Caco-2 (cell line): ENCODE results near the gene ARHGAP5. TPM values are rescaled to one million over a fixed set of nuclear protein-coding genes. Genes with fewer than 3 reads are reported as not detected.
A peak's percentile ranks its signal among the peaks of the same experiment; 100 is the strongest.

Experiments
- BruUV-seq: library from RNA; stranded (reverse); fragments of 400-500 nt; replicated peaks from 2 replicates; lab custom pipeline; 2021; lab: Mats Ljungman, UMichigan
- CTCF ChIA-PET: fragments of 300-600 bp; sonication (Branson Sonifier 250); formaldehyde crosslinking; loops from one replicate; lab custom pipeline; 2022; ENCODE audit warnings: antibody characterized with exemption; lab: Charles Lee
- POLR2A ChIA-PET: fragments of 300-600 bp; sonication (Branson Sonifier 250); formaldehyde crosslinking; loops from one replicate; lab custom pipeline; 2022; ENCODE audit warnings: antibody characterized with exemption; lab: Charles Lee
- DNase-seq, 2 experiments: peaks; one replicate each; pipeline versions ENCODE4 v3.0.0 to v3.0.0-alpha.2; 2020 to 2022
- H3K27me3 ChIP-seq: replicated peaks from 2 replicates; pipeline ENCODE4 v1.6.0; 2011; ENCODE audit warnings: low read length; ENCODE audit not compliant: control insufficient read depth, insufficient read depth
- H3K36me3 ChIP-seq: 2 replicates; pipeline ENCODE4 v1.5.1; 2011; ENCODE audit warnings: low read length; ENCODE audit not compliant: control insufficient read depth, insufficient read depth
- H3K4me1 ChIP-seq: fragments of 250-450 bp; sonication (Bioruptor Pico); 2 replicates; pipeline ENCODE4 v1.5.1; 2020; ENCODE audit warnings: mild to moderate bottlenecking
- H3K4me3 ChIP-seq: 2 replicates; pipeline ENCODE4 v1.5.1; 2011; ENCODE audit warnings: low read depth, mild to moderate bottlenecking, control low read depth, low read length
- H3K9me3 ChIP-seq: fragments of 250-450 bp; sonication (Bioruptor Pico); 2 replicates; pipeline ENCODE4 v1.5.1; 2020; ENCODE audit warnings: mild to moderate bottlenecking, moderate library complexity
- H3K27ac Mint-ChIP-seq: one replicate; pipeline ENCODE4 v1.8.0; 2022; ENCODE audit warnings: mixed read lengths; ENCODE audit not compliant: unreplicated experiment
- H3K27me3 Mint-ChIP-seq: one replicate; pipeline ENCODE4 v1.8.0; 2022; ENCODE audit warnings: mixed read lengths; ENCODE audit not compliant: insufficient read depth, unreplicated experiment
- H3K36me3 Mint-ChIP-seq: one replicate; pipeline ENCODE4 v1.8.0; 2022; ENCODE audit warnings: mild to moderate bottlenecking, mixed read lengths; ENCODE audit not compliant: insufficient read depth, unreplicated experiment
- H3K4me1 Mint-ChIP-seq: one replicate; pipeline ENCODE4 v1.8.0; 2022; ENCODE audit warnings: low read depth, mixed read lengths; ENCODE audit not compliant: unreplicated experiment
- H3K4me3 Mint-ChIP-seq: one replicate; pipeline ENCODE4 v1.8.0; 2022; ENCODE audit warnings: mild to moderate bottlenecking, moderate library complexity, mixed read lengths; ENCODE audit not compliant: unreplicated experiment
- H3K9me3 Mint-ChIP-seq: one replicate; pipeline ENCODE4 v1.8.0; 2022; ENCODE audit warnings: mixed read lengths; ENCODE audit not compliant: unreplicated experiment
- intact Hi-C: fragments of 100-400 bp; cut with micrococcal nuclease; formaldehyde crosslinking; loops from one replicate; pipeline ENCODE4 v1.10.0; 2022; ENCODE audit not compliant: unreplicated experiment
- total RNA-seq: library from RNA; stranded (reverse); gene quantifications from 2 replicates; pipeline ENCODE4 v1.2.3, GENCODE V29; 2022
- TF ChIP-seq, protein P1 (sequence below), 2 experiments: fragments of 200-600 bp in 1 of 2; IDR thresholded peaks; 1 replicate in 1 of 2; 2 replicates in 1 of 2; pipeline versions ENCODE4 v1.5.1 to v1.8.0; 2011 to 2022; ENCODE audit warnings: antibody characterized with exemption in 1 of 2, control low read depth in 1 of 2, inconsistent platforms in 1 of 2, low read depth in 1 of 2, low read length in 1 of 2, mild to moderate bottlenecking in 1 of 2, moderate library complexity in 1 of 2; ENCODE audit not compliant: insufficient read depth in 1 of 2, severe bottlenecking in 1 of 2, unreplicated experiment in 1 of 2

The ARHGAP5 gene
- total RNA-seq, 1 experiment from 2014 or later, result 165 TPM

DNA sequence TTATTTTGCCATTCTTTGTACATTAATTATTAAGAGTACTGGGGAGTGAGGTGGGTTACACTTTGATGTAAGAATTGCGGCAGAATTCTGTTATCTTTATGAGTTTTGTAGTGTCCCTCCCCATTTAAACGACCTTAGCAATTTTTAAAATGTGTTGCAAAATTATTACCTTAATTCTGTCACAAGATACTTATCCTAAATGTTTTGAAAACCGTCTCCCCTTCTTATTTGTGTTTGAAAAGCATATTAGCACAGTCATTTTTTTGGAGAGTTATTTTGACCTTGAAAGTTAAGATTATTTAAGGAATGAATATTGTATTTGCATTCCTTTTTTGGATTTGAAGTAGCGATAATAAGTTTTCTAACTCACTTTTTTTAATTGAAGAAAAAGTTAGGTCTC lies 2.2 kb downstream of the ARHGAP5 start:
- Mint-ChIP-seq H3K36me3 (peaks cover 17% of the 10 kb centered on the region), H3K27ac (peak overlapping the region; percentile 77), H3K4me3 (peak overlapping the region; percentile 87), H3K9me3 (no peaks in the 10 kb centered on the region), H3K4me1 (peaks cover 39% of the 10 kb centered on the region), H3K27me3 (no peaks in the 10 kb centered on the region)
- ChIA-PET POLR2A (no interaction called here), CTCF (no interaction called here)
- H3K4me1 ChIP-seq, result peaks cover 54% of the 10 kb centered on the region
- H3K27me3 ChIP-seq, result no peaks in the 10 kb centered on the region
- DNase-seq, result no peak
- no peaks in the 10 kb centered on the region for H3K36me3 ChIP-seq
- peak overlapping the region; percentile 65 for H3K4me3 ChIP-seq
- TF ChIP-seq, protein P1, sequence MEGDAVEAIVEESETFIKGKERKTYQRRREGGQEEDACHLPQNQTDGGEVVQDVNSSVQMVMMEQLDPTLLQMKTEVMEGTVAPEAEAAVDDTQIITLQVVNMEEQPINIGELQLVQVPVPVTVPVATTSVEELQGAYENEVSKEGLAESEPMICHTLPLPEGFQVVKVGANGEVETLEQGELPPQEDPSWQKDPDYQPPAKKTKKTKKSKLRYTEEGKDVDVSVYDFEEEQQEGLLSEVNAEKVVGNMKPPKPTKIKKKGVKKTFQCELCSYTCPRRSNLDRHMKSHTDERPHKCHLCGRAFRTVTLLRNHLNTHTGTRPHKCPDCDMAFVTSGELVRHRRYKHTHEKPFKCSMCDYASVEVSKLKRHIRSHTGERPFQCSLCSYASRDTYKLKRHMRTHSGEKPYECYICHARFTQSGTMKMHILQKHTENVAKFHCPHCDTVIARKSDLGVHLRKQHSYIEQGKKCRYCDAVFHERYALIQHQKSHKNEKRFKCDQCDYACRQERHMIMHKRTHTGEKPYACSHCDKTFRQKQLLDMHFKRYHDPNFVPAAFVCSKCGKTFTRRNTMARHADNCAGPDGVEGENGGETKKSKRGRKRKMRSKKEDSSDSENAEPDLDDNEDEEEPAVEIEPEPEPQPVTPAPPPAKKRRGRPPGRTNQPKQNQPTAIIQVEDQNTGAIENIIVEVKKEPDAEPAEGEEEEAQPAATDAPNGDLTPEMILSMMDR (IDR thresholded peaks at IDR 0.05; ENCODE audit: insufficient read depth in 1 of 2, low read depth in 1 of 2, low read length in 1 of 2, severe bottlenecking in 1 of 2, unreplicated experiment in 1 of 2), result no peak
- intact Hi-C loops, result no loop called here
- BruUV-seq, result no TSS peak
- no peaks in the 10 kb centered on the region for H3K9me3 ChIP-seq

DNA sequence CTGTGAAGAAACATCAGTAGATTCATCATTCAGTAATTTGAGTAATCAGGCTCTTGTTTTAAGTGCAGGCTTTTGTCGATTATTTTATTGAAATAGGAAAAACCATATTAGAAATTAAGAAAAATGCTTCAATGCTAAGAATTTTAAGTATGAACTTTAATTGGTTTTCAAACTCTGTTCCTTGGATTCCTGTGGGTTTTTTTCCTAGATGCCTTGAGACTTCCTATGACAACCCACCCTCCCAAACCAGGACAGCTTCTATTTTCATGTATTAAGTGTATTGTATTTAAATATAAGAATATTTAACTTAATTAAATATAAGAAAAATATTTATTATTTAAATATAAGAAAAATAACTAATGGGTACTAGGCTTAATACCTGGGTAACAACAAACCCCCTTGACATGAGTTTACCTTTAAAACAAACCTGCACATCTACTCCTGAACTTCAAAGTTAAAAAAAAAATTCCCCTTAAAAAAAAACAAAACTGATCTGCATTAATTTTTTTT lies 3.0 kb downstream of the ARHGAP5 start:
- no peak overlapping the region for H3K4me3 ChIP-seq
- H3K4me1 ChIP-seq, result peaks cover 56% of the 10 kb centered on the region
- DNase-seq, result no peak
- no peaks in the 10 kb centered on the region for H3K36me3 ChIP-seq
- intact Hi-C loops, result no loop called here
- no peaks in the 10 kb centered on the region for H3K27me3 ChIP-seq
- peaks cover 39% of the 10 kb centered on the region for H3K4me1 Mint-ChIP-seq
- CTCF ChIA-PET, result no interaction called here
- H3K36me3 Mint-ChIP-seq, result peaks cover 21% of the 10 kb centered on the region
- no peak overlapping the region for H3K27ac Mint-ChIP-seq
- H3K4me3 Mint-ChIP-seq, result no peak overlapping the region
- POLR2A ChIA-PET, result no interaction called here
- H3K9me3 ChIP-seq, result no peaks in the 10 kb centered on the region
- no peaks in the 10 kb centered on the region for H3K9me3 Mint-ChIP-seq
- TF ChIP-seq, protein P1 (IDR thresholded peaks at IDR 0.05; ENCODE audit: insufficient read depth in 1 of 2, low read depth in 1 of 2, low read length in 1 of 2, severe bottlenecking in 1 of 2, unreplicated experiment in 1 of 2), result no peak
- no peaks in the 10 kb centered on the region for H3K27me3 Mint-ChIP-seq
- no TSS peak for BruUV-seq

DNA sequence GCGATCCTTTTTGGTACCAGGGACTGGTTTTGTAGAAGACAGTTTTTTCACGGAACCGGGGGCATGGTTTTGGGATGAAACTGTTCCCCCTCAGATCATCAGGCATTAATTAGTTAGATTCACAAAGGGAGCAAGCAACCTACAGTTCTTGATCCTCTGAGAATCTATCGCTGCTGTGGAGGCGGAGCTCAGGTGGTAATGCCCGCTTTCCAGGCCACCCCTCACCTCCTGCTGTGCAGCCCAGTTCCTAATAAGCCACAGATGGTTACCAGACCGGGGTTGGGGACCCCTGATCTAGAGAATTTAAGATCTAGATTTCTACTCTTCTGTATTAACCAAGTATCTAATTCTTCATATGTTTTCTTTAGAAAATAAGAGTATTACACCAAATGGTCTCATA lies 4.8 kb downstream of the ARHGAP5 start:
- Mint-ChIP-seq H3K36me3 (peaks cover 19% of the 10 kb centered on the region), H3K4me3 (no peak overlapping the region), H3K4me1 (peaks cover 49% of the 10 kb centered on the region), H3K27ac (no peak overlapping the region), H3K9me3 (no peaks in the 10 kb centered on the region), H3K27me3 (no peaks in the 10 kb centered on the region)
- no TSS peak for BruUV-seq
- Histone ChIP-seq H3K4me1 (peaks cover 71% of the 10 kb centered on the region), H3K36me3 (no peaks in the 10 kb centered on the region), H3K27me3 (no peaks in the 10 kb centered on the region), H3K9me3 (no peaks in the 10 kb centered on the region), H3K4me3 (no peak overlapping the region)
- CTCF ChIA-PET, result no interaction called here
- POLR2A ChIA-PET, result no interaction called here
- intact Hi-C loops, result no loop called here
- DNase-seq, result no peak
- TF ChIP-seq, protein P1 (IDR thresholded peaks at IDR 0.05; ENCODE audit: insufficient read depth in 1 of 2, low read depth in 1 of 2, low read length in 1 of 2, severe bottlenecking in 1 of 2, unreplicated experiment in 1 of 2), result no peak
